Measurements from ENCODE around the gene GPR132. TPM values are rescaled to one million over a fixed set of nuclear protein-coding genes. Genes with fewer than 3 reads are reported as not detected.

GPR132 gene
- total RNA-seq, 3 donors from 2014 or later, result 1.3 to 2.9 (median 1.8) TPM

DNA sequence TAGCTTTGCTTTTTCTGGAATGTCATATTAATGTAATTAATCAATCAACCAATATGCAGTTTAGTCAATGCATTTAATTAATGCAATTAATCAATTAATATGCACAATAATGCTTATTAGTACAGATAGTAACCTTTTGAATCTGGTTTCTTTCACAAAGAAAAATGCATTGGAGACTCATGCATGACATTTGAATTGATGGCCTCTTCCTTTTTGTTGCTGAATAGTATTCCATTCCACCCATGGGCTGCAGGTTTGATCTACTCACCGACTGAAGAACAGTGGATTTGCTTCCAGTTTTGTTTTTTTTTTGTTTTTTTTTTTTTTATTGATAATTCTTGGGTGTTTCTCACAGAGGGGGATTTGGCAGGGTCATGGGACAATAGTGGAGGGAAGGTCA, 13.1 kb upstream of the GPR132 start:
- H3K4me3 ChIP-seq, result no peak overlapping the region
- intact Hi-C loops (cut with DNase I; ENCODE audit: low total_unique reads), result no loop called here
- peaks cover 0 to 24% of the 10 kb centered on the region in 2 donors for H3K27me3 ChIP-seq
- no peak overlapping the region for H3K27ac ChIP-seq
- no peak for DNase-seq (ENCODE audit: low spot score in 2 of 2)
- TF ChIP-seq POLR2AphosphoS5 (IDR thresholded peaks at IDR 0.05), result no peak
- TF ChIP-seq, protein P1, sequence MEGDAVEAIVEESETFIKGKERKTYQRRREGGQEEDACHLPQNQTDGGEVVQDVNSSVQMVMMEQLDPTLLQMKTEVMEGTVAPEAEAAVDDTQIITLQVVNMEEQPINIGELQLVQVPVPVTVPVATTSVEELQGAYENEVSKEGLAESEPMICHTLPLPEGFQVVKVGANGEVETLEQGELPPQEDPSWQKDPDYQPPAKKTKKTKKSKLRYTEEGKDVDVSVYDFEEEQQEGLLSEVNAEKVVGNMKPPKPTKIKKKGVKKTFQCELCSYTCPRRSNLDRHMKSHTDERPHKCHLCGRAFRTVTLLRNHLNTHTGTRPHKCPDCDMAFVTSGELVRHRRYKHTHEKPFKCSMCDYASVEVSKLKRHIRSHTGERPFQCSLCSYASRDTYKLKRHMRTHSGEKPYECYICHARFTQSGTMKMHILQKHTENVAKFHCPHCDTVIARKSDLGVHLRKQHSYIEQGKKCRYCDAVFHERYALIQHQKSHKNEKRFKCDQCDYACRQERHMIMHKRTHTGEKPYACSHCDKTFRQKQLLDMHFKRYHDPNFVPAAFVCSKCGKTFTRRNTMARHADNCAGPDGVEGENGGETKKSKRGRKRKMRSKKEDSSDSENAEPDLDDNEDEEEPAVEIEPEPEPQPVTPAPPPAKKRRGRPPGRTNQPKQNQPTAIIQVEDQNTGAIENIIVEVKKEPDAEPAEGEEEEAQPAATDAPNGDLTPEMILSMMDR (IDR thresholded peaks at IDR 0.05), result no peak
- TF ChIP-seq POLR2A (IDR thresholded peaks at IDR 0.05), result no peak
- no peaks in the 10 kb centered on the region for H3K4me1 ChIP-seq
- no peaks in the 10 kb centered on the region for H3K36me3 ChIP-seq
- no peaks in the 10 kb centered on the region for H3K9me3 ChIP-seq

DNA sequence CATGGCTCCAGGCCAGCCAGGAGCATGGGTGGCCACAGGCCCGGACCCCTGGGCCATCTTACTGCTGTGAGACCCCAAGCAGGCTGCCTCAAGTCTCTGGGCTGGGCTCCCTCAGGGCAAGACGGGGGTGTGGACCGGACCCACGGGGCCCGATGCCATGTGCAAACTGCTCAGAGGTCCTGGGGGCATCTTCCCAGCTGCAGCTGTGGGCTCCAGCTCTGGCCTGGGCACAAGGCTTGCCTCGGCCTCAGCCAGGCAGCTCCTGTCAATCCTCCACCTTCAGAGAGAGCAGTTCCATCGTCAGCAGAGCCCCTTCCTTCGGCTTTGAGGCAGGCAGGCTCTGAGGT, 12.4 kb upstream of the GPR132 start:
- H3K4me3 ChIP-seq, result no peak overlapping the region
- no peak for DNase-seq (ENCODE audit: low spot score in 2 of 2)
- no peak overlapping the region for H3K27ac ChIP-seq
- intact Hi-C loops (cut with DNase I; ENCODE audit: low total_unique reads), result no loop called here
- H3K9me3 ChIP-seq, result no peaks in the 10 kb centered on the region
- peaks cover 0 to 30% of the 10 kb centered on the region in 2 donors for H3K27me3 ChIP-seq
- no peaks in the 10 kb centered on the region for H3K36me3 ChIP-seq
- no peak for TF ChIP-seq POLR2A (IDR thresholded peaks at IDR 0.05)
- no peak for TF ChIP-seq POLR2AphosphoS5 (IDR thresholded peaks at IDR 0.05)
- TF ChIP-seq, protein P1 (IDR thresholded peaks at IDR 0.05), result no peak
- H3K4me1 ChIP-seq, result no peaks in the 10 kb centered on the region

DNA sequence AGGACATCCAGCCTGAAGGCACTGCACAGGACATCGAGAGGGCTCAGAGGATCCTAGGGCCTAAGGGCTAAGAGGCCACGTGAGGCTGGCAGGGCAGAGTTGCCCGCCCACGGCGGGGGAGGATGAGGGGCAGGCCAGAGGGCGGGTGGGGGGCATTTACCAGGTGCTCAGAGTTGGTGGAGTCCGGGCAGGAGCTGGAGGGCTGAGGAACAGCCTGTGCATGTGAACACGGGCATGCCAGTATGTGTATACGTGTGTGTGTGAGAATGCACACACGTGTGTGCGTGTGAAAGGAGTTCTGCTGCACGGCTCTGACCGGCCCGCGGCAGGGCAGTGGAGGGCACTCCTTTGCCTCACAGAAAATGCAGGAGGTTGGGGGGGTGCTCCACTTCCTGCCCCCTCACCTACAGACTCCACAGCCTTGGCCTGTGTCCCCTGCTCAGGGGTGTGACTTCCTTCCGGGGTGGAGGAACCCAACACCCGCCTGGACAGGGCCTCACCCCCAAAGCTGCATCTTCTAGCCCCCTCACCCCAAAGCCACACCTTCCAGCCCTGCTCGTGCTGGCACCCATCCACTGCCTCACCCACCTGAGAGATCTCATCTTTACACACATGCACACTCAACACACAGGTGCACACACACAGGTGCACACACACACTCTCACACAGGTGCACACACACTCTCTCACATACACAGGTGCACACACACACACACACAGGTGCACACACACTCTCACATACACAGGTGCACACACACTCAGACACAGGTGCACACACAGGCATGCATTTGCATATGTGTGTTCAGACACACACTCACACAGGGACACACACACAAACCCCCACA, 11.8 kb upstream of the GPR132 start:
- H3K36me3 ChIP-seq, result no peaks in the 10 kb centered on the region
- TF ChIP-seq POLR2AphosphoS5 (IDR thresholded peaks at IDR 0.05) (no peak), POLR2A (IDR thresholded peaks at IDR 0.05) (no peak)
- TF ChIP-seq, protein P1 (IDR thresholded peaks at IDR 0.05), result no peak
- no peaks in the 10 kb centered on the region for H3K9me3 ChIP-seq
- no peak overlapping the region for H3K4me3 ChIP-seq
- no peaks in the 10 kb centered on the region for H3K4me1 ChIP-seq
- intact Hi-C loops (cut with DNase I; ENCODE audit: low total_unique reads), result no loop called here
- H3K27ac ChIP-seq, result no peak overlapping the region
- H3K27me3 ChIP-seq, result peaks cover 0 to 36% of the 10 kb centered on the region in 2 donors
- no peak for DNase-seq (ENCODE audit: low spot score in 2 of 2)

DNA sequence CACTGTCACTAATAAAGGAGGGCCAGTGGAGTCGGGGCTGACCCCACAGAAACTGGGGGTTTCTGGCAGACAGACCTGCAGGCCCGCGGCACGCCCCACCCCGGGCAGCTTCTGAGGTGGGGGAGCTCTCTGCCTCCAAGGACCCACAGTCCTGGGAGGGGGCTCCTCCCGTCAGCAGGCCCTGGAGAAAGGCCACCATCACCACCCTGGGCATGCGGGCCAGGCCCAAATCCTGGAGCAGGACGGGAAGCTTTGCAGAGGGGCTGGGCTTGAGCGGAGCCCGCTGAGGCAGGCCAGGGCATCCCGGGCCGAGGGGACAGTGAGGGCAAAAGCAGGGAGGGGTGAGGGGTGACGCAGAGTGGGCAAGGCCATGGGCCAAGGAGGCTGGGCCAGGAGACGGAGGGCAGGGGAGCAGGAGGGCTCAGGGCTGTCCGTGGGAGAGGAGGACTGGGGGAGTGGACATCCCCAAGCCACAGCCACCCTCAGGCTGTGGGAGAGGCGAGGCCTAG, 11.1 kb upstream of the GPR132 start:
- no peak for DNase-seq (ENCODE audit: low spot score in 2 of 2)
- H3K4me3 ChIP-seq, result no peak overlapping the region
- peaks cover 0 to 43% of the 10 kb centered on the region in 2 donors for H3K27me3 ChIP-seq
- H3K36me3 ChIP-seq, result no peaks in the 10 kb centered on the region
- TF ChIP-seq POLR2A (IDR thresholded peaks at IDR 0.05) (no peak), POLR2AphosphoS5 (IDR thresholded peaks at IDR 0.05) (no peak)
- TF ChIP-seq, protein P1 (IDR thresholded peaks at IDR 0.05), result no peak
- intact Hi-C loops (cut with DNase I; ENCODE audit: low total_unique reads), result no loop called here
- H3K4me1 ChIP-seq, result no peaks in the 10 kb centered on the region
- no peak overlapping the region for H3K27ac ChIP-seq
- H3K9me3 ChIP-seq, result no peaks in the 10 kb centered on the region

Measured in breast epithelium (tissue), 4 donors.